ENCODE measurements around the gene PAQR5.
A peak's percentile ranks its signal among the peaks of the same experiment; 100 is the strongest.
"Not testable (repeated sequence)": the region's sequence is repeated elsewhere in the genome, so short reads cannot be mapped to it uniquely, and the experiment has no call there.

The PAQR5 gene

DNA sequence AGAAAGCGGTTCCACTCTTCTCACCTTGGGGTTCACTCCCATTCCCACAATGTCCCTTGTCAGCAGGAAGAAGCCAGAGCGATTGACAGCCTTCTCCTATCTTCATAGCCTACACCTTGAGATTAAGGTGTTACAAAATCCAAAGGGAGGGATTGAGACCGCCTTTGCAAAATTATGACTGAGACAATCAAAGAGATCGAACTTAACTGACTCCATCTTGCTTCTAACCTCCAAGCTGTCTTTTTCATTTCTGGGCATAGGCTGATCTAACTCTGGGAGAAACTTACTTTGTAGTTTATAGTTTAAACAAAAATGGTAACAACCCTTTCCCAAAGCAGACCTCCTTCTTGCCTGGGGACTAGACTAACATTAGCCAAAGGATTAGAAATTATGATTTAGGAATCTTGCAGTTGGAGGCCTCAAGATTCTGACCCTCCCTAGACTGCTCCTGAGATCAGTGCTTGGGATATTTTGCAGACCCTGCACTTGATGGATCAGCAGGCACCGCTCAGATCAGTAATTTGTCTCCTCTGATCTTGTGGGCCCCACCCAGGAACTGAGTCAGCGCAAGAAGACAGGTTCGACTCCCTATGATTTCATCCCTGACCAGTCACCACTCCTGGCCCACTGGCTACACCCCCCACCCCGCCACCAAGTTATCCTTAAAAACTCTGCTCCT is 40.0 kb downstream of the PAQR5 start:
- no peaks in the 10 kb centered on the region for H3K27me3 ChIP-seq (ENCODE audit: control insufficient read depth, insufficient read depth, low read length)
- no peak overlapping the region for H3K9ac ChIP-seq (ENCODE audit: low read length)
- H3K9me3 ChIP-seq (ENCODE audit: control insufficient read depth, insufficient read depth, low read depth, low read length), result peaks cover 4% of the 10 kb centered on the region
- H3K4me3 ChIP-seq (ENCODE audit: low read depth, low read length), result no peak overlapping the region
- peaks cover 14% of the 10 kb centered on the region for H3K4me1 ChIP-seq (ENCODE audit: control insufficient read depth, insufficient read depth, low read length)
- H3K36me3 ChIP-seq (ENCODE audit: control insufficient read depth, insufficient read depth, low read length), result no peaks in the 10 kb centered on the region
- no peak overlapping the region for H3K27ac ChIP-seq (ENCODE audit: low read depth, low read length)

DNA sequence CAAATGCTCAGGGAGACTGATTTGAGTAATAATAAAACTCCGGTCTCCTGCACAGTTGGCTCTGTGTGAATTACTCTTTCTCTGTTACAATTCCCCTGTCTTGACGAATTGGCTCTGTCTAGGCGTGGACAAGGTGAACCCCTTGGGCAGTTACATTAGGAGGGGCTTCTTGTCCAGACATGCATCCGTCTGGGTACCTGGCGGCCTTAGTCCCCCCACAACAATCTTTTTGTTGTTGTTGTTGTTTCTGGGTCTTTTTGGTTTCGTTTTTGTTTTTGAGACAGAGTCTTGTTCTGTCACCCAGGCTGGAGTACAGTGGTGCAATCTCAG is 40.5 kb downstream of the PAQR5 start:
- not testable (repeated sequence) for H3K27ac ChIP-seq (ENCODE audit: low read depth, low read length); H3K36me3 ChIP-seq (ENCODE audit: control insufficient read depth, insufficient read depth, low read length); H3K9ac ChIP-seq (ENCODE audit: low read length); H3K9me3 ChIP-seq (ENCODE audit: control insufficient read depth, insufficient read depth, low read depth, low read length); H3K27me3 ChIP-seq (ENCODE audit: control insufficient read depth, insufficient read depth, low read length); H3K4me3 ChIP-seq (ENCODE audit: low read depth, low read length)
- H3K4me1 ChIP-seq (ENCODE audit: control insufficient read depth, insufficient read depth, low read length), result peaks cover 19% of the 10 kb centered on the region

DNA sequence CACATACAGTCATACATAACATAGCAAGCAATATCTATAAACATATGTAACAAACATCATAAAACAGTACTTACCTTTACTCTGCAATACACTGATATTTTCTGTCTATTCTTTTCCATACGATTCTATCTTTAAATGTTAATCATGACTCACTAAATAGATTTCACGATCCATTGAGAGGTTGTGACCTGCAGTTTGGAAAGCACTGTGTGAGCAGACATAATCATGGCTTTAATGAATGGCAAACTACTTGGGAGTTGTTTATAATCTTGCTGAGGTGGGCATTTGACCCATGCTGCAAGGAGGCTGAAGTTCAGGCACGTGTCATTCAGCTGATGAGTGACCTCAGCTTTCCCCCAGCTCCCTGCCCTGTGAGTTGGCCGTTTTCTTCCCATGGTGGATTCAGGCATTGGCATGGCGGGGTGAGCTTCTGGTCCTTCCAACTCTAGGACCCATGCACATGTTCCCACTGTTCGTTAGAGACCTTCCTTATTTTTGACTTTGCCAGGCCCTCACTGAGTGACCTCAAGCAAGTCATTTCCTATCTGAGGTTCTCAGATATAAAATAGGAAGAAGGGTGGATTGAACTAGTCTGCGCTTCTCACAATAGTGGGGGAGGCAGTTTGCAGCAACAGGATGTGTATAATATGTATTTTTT is 41.7 kb downstream of the PAQR5 start:
- no peaks in the 10 kb centered on the region for H3K36me3 ChIP-seq (ENCODE audit: control insufficient read depth, insufficient read depth, low read length)
- H3K27ac ChIP-seq (ENCODE audit: low read depth, low read length), result no peak overlapping the region
- H3K9ac ChIP-seq (ENCODE audit: low read length), result no peak overlapping the region
- peaks cover 4% of the 10 kb centered on the region for H3K9me3 ChIP-seq (ENCODE audit: control insufficient read depth, insufficient read depth, low read depth, low read length)
- H3K4me1 ChIP-seq (ENCODE audit: control insufficient read depth, insufficient read depth, low read length), result peaks cover 23% of the 10 kb centered on the region
- H3K4me3 ChIP-seq (ENCODE audit: low read depth, low read length), result no peak overlapping the region
- no peaks in the 10 kb centered on the region for H3K27me3 ChIP-seq (ENCODE audit: control insufficient read depth, insufficient read depth, low read length)

DNA sequence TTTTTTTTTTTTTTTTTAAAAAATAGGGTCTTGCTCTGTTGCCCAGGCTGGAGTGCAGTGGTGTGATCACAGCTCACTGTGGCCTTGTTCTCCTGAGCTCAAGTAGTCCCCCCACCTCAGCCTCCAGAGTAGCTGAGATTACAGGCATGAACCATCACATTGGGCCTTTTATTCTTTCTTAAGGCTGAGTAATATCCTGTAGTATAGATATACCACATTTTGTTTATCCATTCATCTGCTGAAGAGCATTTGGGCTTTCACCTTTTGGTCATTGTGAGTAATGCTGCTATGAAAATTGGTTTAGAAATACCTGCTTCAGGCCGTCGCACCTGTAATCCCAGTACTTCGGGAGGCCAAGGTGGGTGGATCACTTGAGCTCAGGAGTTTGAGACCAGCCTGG is 42.6 kb downstream of the PAQR5 start:
- peaks cover 4% of the 10 kb centered on the region for H3K9me3 ChIP-seq (ENCODE audit: control insufficient read depth, insufficient read depth, low read depth, low read length)
- peaks cover 23% of the 10 kb centered on the region for H3K4me1 ChIP-seq (ENCODE audit: control insufficient read depth, insufficient read depth, low read length)
- no peaks in the 10 kb centered on the region for H3K27me3 ChIP-seq (ENCODE audit: control insufficient read depth, insufficient read depth, low read length)
- H3K27ac ChIP-seq (ENCODE audit: low read depth, low read length), result no peak overlapping the region
- H3K4me3 ChIP-seq (ENCODE audit: low read depth, low read length), result no peak overlapping the region
- H3K36me3 ChIP-seq (ENCODE audit: control insufficient read depth, insufficient read depth, low read length), result no peaks in the 10 kb centered on the region
- no peak overlapping the region for H3K9ac ChIP-seq (ENCODE audit: low read length)

DNA sequence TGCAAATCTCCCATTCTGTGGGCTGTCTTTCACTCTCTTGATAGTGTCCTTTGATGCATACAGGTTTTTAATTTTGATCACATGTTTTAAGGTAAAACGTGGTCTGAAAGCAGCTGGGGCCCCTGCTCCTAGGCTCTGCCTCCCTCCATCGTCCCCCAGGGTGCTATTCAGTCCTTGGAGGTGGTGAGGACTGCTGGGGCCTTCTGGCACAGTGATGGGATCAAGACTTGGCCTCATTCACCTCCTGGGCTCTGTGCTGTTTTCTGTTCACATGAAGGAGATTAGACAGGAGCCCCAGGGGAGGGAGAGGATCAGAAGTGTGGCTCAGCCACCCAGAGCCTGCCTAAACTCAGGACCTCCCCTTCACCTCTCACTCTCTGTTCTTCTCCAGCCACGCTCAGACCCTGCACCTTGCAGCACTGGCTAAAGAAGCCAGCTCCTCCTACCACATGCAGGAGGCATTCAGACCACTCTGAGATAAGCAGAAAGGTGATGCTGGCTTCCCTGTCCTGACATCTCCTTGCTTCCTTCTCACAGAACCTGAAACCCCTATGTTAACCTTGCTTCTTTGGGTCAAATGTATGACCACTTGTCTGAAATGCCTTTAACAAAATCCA is 43.9 kb downstream of the PAQR5 start:
- no peaks in the 10 kb centered on the region for H3K36me3 ChIP-seq (ENCODE audit: control insufficient read depth, insufficient read depth, low read length)
- H3K27me3 ChIP-seq (ENCODE audit: control insufficient read depth, insufficient read depth, low read length), result no peaks in the 10 kb centered on the region
- H3K27ac ChIP-seq (ENCODE audit: low read depth, low read length), result peak overlapping the region; percentile 5; the same call in 1 of the 2 replicates
- H3K4me1 ChIP-seq (ENCODE audit: control insufficient read depth, insufficient read depth, low read length), result peaks cover 23% of the 10 kb centered on the region
- no peak overlapping the region for H3K4me3 ChIP-seq (ENCODE audit: low read depth, low read length)
- no peaks in the 10 kb centered on the region for H3K9me3 ChIP-seq (ENCODE audit: control insufficient read depth, insufficient read depth, low read depth, low read length)
- no peak overlapping the region for H3K9ac ChIP-seq (ENCODE audit: low read length)

DNA sequence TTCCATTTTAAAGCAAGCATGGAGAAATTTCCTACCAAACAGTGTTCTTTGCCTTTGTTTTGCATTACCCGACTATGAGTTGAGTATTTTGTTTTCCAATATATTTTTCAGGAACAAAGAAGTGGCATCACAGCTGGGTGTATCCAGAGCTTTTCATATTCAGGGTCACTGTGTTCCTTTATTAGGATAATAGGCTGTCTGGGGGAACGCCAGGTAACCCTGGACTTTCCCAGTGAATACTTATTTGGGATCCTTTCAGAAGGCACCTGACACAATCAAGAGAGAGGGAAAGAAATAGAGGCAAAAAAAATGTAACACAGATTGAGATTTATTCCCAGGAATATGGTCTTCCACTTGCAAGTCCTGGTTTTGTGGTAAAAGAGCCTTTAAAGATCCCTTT is 44.4 kb downstream of the PAQR5 start:
- no peaks in the 10 kb centered on the region for H3K27me3 ChIP-seq (ENCODE audit: control insufficient read depth, insufficient read depth, low read length)
- peak overlapping the region; percentile 5; the same call in 1 of the 2 replicates for H3K27ac ChIP-seq (ENCODE audit: low read depth, low read length)
- no peaks in the 10 kb centered on the region for H3K36me3 ChIP-seq (ENCODE audit: control insufficient read depth, insufficient read depth, low read length)
- H3K4me3 ChIP-seq (ENCODE audit: low read depth, low read length), result no peak overlapping the region
- no peaks in the 10 kb centered on the region for H3K9me3 ChIP-seq (ENCODE audit: control insufficient read depth, insufficient read depth, low read depth, low read length)
- H3K4me1 ChIP-seq (ENCODE audit: control insufficient read depth, insufficient read depth, low read length), result peaks cover 23% of the 10 kb centered on the region
- no peak overlapping the region for H3K9ac ChIP-seq (ENCODE audit: low read length)

DNA sequence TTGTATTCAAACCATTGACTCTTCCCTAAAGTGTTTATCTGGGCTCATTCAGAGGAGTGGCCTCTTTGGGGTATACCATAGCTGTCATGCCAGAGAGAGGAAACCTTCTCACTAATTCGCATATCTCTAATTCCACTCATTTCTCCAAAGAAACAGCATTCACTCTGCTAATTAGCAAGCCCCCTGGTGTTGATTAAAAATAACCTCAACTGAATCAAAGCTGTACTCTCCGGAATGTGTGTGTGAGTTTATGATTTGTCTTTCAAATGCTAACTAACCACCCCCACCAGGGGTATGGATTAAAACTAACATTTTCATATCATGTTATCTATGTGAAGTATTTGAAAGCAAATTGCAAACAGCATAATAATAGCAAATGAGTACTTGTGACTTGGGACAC is 45.5 kb downstream of the PAQR5 start:
- no peaks in the 10 kb centered on the region for H3K36me3 ChIP-seq (ENCODE audit: control insufficient read depth, insufficient read depth, low read length)
- no peak overlapping the region for H3K4me3 ChIP-seq (ENCODE audit: low read depth, low read length)
- H3K27ac ChIP-seq (ENCODE audit: low read depth, low read length), result no peak overlapping the region
- no peaks in the 10 kb centered on the region for H3K9me3 ChIP-seq (ENCODE audit: control insufficient read depth, insufficient read depth, low read depth, low read length)
- peaks cover 23% of the 10 kb centered on the region for H3K4me1 ChIP-seq (ENCODE audit: control insufficient read depth, insufficient read depth, low read length)
- no peaks in the 10 kb centered on the region for H3K27me3 ChIP-seq (ENCODE audit: control insufficient read depth, insufficient read depth, low read length)
- H3K9ac ChIP-seq (ENCODE audit: low read length), result no peak overlapping the region

DNA sequence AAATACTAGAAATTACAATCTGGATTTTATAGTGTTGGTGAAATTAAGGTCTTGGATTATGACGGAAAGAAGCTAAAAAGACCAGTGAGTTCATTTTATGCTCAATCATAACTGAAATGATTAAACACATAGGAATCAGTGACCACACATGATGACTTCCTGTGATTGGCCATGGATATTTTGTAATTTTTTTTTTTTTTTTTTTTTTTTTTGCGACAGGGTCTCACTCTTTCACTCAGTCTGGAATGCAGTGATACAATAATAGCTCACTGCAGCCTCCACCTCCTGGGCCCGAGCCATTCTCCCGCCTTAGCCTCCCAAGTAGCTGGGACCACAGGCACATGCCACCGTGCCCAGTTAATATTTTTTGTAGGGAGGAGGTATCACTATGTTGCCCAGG is 47.4 kb downstream of the PAQR5 start:
- H3K27ac ChIP-seq (ENCODE audit: low read depth, low read length), result no peak overlapping the region
- H3K27me3 ChIP-seq (ENCODE audit: control insufficient read depth, insufficient read depth, low read length), result no peaks in the 10 kb centered on the region
- H3K9me3 ChIP-seq (ENCODE audit: control insufficient read depth, insufficient read depth, low read depth, low read length), result no peaks in the 10 kb centered on the region
- no peak overlapping the region for H3K9ac ChIP-seq (ENCODE audit: low read length)
- no peak overlapping the region for H3K4me3 ChIP-seq (ENCODE audit: low read depth, low read length)
- H3K4me1 ChIP-seq (ENCODE audit: control insufficient read depth, insufficient read depth, low read length), result peaks cover 23% of the 10 kb centered on the region
- H3K36me3 ChIP-seq (ENCODE audit: control insufficient read depth, insufficient read depth, low read length), result no peaks in the 10 kb centered on the region

DNA sequence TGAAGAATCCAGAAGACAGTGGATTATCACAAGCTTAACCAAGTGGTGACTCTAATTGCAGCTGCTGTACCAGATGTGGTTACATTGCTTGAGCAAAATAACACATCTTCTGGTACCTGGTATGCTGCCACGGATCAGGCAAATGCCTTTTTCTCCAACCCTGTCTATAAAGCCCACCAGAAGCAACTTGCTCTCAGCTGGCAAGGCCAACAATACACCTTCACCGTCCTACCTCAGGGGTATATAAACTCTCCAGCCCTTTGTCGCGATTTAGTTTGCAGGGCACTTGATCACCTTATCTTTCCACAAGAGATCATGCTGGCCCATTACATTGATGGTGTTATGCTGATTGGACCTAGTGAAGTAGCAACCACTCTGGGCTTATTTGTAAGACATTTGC is 52.6 kb downstream of the PAQR5 start:
- no peak overlapping the region for H3K4me3 ChIP-seq (ENCODE audit: low read depth, low read length)
- no peak overlapping the region for H3K27ac ChIP-seq (ENCODE audit: low read depth, low read length)
- no peaks in the 10 kb centered on the region for H3K9me3 ChIP-seq (ENCODE audit: control insufficient read depth, insufficient read depth, low read depth, low read length)
- no peaks in the 10 kb centered on the region for H3K36me3 ChIP-seq (ENCODE audit: control insufficient read depth, insufficient read depth, low read length)
- H3K9ac ChIP-seq (ENCODE audit: low read length), result no peak overlapping the region
- no peaks in the 10 kb centered on the region for H3K4me1 ChIP-seq (ENCODE audit: control insufficient read depth, insufficient read depth, low read length)
- no peaks in the 10 kb centered on the region for H3K27me3 ChIP-seq (ENCODE audit: control insufficient read depth, insufficient read depth, low read length)

DNA sequence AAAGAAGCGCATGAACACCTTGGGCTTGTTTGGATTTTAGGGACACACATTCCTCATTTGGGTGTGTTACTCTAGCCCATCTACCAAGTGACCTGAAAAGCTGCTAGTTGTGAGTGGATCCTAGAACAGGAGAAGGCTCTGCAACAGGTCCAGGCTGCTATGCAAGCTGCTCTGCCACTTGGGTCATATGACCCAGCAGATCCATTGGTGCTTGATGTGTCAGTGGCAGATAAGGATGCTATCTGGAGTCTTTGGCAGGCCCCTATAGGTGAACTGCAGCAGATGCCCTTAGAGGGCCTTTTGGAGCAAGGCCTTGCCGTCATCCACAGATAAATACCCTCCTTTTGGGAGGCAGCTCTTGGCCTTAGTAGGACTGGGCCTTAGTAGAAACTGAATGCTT is 53.2 kb downstream of the PAQR5 start:
- no peak overlapping the region for H3K4me3 ChIP-seq (ENCODE audit: low read depth, low read length)
- no peaks in the 10 kb centered on the region for H3K27me3 ChIP-seq (ENCODE audit: control insufficient read depth, insufficient read depth, low read length)
- H3K4me1 ChIP-seq (ENCODE audit: control insufficient read depth, insufficient read depth, low read length), result no peaks in the 10 kb centered on the region
- no peak overlapping the region for H3K9ac ChIP-seq (ENCODE audit: low read length)
- no peak overlapping the region for H3K27ac ChIP-seq (ENCODE audit: low read depth, low read length)
- no peaks in the 10 kb centered on the region for H3K36me3 ChIP-seq (ENCODE audit: control insufficient read depth, insufficient read depth, low read length)
- no peaks in the 10 kb centered on the region for H3K9me3 ChIP-seq (ENCODE audit: control insufficient read depth, insufficient read depth, low read depth, low read length)

All from HUES6 (cell line).